ENCODE data around the gene PCNX2.
A peak's percentile ranks its signal among the peaks of the same experiment; 100 is the strongest.

The PCNX2 gene

DNA sequence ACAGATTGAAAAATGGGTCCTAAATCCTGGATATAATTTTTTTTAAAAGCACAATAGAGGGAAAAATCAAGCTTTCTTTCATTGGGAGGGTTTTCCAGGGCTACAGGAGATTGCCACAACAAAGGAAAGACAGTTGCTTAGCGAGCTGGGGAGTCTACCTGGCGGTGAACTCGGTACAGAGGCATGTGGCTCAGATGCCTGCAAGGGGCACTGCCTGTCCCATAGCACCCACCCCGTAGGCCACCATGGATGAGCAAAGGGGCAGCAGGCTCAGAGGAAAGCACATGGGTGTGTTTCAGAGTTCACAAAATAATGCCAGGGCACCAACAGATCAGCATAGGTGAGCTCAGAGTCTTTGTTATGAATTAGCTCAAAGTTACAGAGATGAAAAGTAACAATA, 79.5 kb downstream of the PCNX2 start:
- no peak for DNase-seq

GRCh38 chr1:233215135-233215760, 80.3 kb downstream of the PCNX2 start:
- no peak for DNase-seq

DNA sequence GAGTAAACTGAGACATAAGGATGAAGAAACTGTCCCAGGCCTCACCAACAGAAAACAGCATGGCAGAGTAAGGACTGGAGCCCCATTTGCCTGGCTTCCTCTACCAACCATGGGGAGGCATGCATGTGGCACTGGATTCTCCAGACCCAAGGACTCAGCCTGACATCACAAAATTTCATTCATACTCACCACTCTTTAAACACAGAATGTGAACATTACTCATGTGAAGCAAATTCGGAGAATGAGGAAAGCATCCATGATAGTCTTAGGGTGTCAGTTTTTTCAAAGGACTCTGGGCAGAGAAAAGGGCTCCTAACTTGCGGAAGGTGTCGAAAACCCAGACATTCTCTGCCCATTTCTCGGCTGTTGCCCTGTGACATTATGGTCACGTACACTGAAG, 83.9 kb downstream of the PCNX2 start:
- DNase-seq, result no peak

DNA sequence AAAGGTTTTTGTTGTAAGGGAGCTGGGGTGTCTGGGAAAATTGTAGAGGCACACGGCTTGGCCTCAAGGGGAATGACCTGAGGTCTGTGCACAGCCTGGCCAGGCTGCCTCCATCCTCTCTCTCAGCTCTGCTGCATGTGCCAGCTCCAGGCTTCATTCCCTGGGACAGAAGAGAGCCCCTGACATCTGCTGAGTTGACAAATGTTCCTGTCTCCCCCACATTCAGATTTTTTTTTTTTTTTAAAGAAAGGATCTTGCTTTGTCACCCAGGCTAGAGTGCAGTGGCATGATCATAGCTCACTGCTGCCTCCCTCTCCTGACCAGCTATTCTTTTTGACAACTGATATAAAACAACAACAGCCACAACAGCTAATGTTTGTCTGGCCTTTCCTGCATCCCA, 84.4 kb downstream of the PCNX2 start:
- DNase-seq, result no peak

DNA sequence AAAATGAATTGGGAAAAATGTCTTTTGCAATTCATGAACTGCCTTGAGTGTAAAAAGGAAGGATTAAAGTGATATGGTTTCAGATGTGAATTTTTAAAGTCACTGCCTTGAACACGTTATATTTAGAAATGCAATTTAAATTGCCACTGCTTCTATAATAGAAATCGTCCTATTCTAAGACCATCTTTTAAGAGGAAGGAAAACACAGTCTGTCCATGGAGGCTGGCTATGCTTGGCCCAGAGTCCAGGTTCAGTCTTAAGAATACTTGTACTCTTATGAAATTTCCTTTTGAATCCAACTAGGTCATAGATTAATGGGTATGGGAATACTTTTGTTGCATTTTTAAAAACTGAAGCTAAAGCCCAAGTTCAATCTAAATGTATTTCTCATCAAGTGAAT, 86.0 kb downstream of the PCNX2 start:
- DNase-seq, result no peak

DNA sequence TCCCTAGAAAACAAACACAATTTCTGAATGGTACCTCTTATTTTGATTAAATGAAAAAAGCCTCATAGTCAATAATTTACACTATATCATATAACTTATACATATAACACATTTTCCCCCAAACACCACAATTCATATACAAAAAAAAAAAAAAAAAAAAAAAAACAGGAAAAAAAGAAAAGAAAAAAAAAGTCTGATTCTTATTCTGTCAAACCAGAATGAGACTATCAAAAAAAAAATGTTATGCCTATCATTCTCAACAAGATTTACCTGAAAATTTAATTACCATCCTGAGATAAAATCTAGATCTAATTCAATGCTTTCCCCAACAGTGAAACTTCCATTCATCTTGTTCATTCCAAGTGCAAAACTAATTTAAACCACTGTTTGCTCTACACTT, 86.8 kb downstream of the PCNX2 start:
- no peak for DNase-seq

- DNase-seq, result no peak
These were observed 97.6 kb downstream of the PCNX2 start for GRCh38 chr1:233197940-233198339.

- DNase-seq, result no peak
These were observed 101.8 kb downstream of the PCNX2 start for GRCh38 chr1:233193741-233194140.

GRCh38 chr1:233190987-233191386, 104.5 kb downstream of the PCNX2 start:
- DNase-seq, result no peak

DNA sequence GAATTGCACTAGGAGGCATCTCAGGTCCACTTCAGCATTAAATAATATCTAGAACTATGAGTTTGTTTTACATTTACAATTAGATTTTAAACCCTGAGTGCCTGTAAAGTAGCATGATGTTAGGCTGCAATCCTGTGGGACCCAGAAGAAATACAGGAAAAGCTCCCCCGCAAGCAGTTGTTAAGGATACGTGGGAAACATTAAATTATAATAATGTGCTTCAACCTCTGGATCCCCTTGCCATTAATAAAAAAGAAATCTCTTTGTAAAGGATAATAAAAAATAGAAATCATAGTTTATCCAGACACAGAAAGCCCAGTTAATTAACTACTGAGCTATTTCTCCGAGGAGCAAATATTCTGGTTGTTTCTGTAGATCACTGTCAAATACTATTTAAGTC, 106.0 kb downstream of the PCNX2 start:
- no peak for DNase-seq

DNA sequence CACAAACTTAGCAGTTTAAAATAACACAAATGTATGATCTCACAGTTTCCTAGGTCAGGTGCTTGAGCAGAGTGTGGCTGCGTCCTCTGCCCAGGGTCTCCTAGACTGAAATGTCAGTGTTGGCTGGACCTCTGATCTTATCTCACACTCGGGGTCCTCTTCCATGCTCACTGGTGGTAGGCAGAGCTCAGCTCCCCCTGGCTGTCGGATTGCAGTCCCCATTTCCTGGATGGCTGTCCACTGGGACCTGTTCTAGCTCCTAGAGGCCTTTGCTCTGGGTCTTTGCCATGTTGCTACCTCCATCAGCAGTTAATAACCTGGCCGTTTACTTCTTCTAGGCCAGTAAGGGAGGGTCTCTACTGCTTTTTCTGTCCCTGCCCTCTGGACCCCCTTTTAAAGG, 107.5 kb downstream of the PCNX2 start:
- no peak for DNase-seq

DNA sequence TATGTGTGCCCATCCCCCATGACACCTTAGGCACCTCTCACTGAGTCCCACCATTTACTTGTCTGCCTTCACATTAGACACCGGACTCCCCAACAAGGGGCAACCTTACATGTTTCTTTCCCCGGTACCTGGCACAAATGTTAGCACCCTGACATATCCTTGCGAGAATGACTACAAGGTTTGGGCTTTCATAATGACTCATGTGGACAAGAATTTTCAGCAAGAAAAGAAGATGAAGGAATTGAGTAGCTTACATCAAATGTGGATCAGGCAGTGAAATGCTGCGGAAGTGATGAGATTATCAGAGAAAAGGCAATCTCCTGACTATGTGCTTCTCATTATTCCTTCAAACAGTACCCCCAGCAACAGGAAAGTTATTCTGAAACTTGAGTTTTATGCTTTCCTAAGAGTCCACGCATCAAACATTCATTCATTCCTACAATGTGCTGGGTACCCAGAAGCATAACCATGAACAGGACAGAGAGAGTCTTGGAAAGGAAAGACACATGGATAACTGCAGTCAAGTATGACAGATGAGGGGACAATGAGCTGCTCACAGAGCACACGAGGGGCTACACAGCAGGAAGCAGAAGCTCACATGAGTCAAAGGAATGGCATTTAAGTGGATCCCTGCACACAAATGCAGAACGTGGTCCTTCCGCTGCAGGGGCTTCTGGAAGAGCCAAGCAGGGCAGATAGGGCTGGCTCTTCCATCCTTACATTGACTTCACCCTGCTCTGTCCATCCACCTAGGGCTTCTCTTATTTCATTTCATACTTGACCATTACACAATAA, 112.1 kb downstream of the PCNX2 start:
- DNase-seq, result no peak

- DNase-seq, result no peak
These were observed 112.9 kb downstream of the PCNX2 start for GRCh38 chr1:233182587-233182986.

DNA sequence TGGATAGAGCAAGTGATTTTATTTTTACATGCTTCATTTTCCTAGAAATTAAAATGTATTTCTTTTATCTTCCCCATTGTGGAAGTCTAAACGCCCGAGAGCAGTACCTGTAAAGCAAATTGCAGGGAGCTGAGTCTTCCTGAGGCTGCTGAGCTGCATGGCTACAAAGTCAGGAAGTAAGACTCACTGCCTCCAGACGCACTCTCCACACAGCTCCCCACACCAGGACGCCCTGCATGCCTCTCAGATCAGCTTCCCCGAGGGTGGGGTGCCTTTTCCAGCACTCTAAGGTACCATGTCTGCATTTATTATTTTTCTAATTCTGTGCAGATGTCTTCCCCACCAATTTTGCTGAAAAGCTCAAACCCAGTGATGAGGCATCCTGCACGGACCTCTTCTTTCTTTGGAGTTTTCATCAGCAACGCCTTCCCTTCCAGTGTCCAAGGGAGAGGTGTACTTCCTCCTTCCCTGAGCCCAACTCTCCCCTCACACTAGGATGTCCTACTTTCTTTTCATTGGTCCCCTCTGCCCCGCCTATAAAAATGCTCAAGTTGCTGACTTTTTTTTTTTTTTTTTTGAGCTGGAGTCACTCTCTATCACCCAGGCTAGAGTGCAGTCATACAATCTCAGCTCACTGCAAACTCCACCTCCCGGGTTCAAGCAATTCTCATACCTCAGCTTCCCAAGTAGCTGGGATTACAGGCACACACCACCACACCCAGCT, 114.7 kb downstream of the PCNX2 start:
- DNase-seq, result no peak

DNA sequence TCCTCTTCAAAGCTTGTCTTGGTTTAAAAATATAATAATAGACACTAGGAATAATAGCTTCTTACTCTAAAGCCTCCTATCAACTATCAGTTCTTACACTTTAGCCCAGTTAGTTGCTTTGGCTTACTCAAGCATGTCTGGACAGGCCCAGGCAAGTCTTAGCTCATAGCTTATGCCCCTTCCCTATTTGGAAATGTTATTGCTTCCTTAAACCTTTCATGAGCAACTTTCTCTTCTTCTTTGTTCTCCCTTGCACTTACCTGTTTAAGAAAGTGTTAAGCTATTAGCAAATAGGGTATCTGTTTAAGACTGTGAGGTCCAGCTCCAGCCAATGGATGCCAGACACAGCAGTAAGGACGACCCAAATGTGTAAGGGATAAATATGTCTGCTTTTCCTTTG, 115.9 kb downstream of the PCNX2 start:
- peak; percentile 19 for DNase-seq

DNA sequence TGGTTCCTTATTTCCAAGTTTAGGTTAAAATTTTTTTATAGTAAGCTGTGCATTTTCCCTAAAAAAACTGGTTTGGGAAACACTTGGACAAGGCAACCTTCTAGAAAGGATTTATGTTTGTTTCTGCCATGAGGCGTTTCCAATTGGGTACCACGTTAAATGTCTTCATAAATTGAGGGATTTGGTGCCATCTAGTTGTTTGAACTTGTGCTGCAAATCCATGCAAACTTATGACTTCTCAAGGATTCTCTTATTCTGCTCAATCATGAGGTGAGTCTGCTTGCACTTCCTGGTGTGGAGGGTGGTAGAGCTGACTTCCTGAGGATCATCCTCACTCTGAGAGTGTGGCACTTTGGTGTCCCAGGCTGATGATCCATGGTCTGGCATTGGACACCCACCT, 123.3 kb downstream of the PCNX2 start:
- peak; percentile 77 for DNase-seq

DNA sequence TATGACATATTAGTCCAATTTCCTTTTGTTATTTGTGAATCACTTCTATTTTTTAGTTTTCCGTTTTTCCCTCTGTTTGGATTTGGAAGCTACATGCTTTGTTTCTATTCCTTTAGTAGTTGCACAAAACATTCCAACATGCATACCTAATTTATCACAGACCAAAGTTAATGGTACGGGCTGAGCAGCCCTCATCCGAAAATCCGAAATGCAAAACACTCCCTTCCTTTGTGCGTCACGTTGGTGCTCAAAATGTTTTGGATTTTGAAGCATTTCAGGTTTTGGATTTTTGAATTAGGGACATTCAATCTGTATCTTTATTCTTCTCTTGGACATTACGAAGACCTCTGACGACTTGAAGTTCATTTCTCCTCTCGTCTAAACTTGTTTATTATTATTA, 124.8 kb downstream of the PCNX2 start:
- DNase-seq, result no peak

GRCh38 chr1:233168384-233168783, 127.1 kb downstream of the PCNX2 start:
- no peak for DNase-seq

- no peak for DNase-seq
These were observed 128.6 kb downstream of the PCNX2 start for GRCh38 chr1:233166896-233167295.

DNA sequence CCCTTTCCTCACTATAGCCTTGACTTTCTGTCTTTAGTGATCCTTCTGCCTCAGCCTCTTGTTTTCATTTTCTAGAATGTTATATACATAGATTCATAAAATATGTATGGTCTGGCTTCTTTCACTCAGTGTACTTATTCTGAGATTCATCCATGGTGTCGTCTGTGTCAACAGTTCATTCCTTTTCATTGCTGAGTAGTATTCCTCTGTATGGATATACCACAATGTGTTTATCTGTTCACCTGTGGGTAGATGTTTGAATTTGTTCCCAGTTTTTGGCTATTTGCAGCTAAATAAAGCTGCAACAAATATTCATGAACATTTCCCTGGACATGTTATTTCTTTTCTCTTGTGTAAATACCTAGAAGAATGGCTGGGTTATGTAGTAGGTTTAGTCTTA, 131.8 kb downstream of the PCNX2 start:
- no peak for DNase-seq

DNA sequence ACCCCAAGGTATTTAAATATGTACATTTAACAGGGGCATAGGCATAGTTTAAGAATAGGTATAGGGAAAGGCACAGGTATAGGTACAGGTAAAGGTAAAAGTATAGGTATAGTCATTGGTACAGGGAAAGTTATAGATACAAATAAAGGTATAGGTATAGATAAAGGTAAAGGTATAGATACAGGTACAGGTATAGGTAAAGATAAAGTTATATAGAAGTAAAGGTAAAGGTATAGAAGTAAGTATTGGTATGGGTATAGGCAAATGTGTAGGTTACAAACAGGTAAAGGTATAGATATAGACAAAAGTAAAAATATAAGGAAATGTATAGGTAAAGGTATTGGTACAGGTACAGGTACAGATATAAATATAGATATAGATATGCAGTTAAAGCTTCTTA, 137.2 kb downstream of the PCNX2 start:
- DNase-seq, result no peak

GRCh38 chr1:233157245-233157644, 138.3 kb downstream of the PCNX2 start:
- no peak for DNase-seq

GRCh38 chr1:233151861-233152260, 143.7 kb downstream of the PCNX2 start:
- DNase-seq, result no peak

DNA sequence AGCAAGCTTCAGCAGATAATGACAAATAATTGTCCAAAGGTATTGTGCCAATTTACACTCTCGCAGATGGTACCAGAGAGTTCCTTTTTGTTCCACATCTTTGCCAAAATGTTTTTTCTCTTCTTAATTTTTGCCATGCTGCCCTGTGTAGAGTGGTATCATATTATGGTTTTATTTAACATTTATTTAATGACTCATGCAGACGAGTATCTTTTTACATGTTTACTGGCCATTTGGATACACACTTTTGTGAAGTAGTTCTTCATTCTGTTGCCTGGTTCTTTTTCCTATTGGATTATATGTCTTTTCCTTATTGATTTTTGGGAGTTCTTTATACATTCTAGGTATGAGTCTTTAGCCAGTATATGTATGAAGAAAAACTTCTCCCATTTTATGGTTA, 151.1 kb downstream of the PCNX2 start:
- DNase-seq, result no peak
